Nephron progenitor cell (in vitro differentiated cells): ENCODE measurements around the gene TTC19.

ENCODE experiments used
- DNase-seq: peaks from one replicate; pipeline ENCODE4 v3.0.0; 2021
- H3K27ac Mint-ChIP-seq: 2 replicates; pipeline ENCODE4 v1.8.0; 2021; ENCODE audit warnings: mild to moderate bottlenecking, moderate library complexity, mixed read lengths
- H3K27me3 Mint-ChIP-seq: 2 replicates; pipeline ENCODE4 v1.8.0; 2021; ENCODE audit warnings: mild to moderate bottlenecking, low read depth, mixed read lengths; ENCODE audit not compliant: poor library complexity
- H3K36me3 Mint-ChIP-seq: 2 replicates; pipeline ENCODE4 v1.8.0; 2021; ENCODE audit warnings: low read depth, mixed read lengths
- H3K4me1 Mint-ChIP-seq: 2 replicates; pipeline ENCODE4 v1.8.0; 2021; ENCODE audit warnings: mixed read lengths
- H3K4me3 Mint-ChIP-seq: 2 replicates; pipeline ENCODE4 v1.8.0; 2021; ENCODE audit warnings: mild to moderate bottlenecking, moderate library complexity, mixed read lengths
- H3K9me3 Mint-ChIP-seq: 2 replicates; pipeline ENCODE4 v1.8.0; 2021; ENCODE audit warnings: mild to moderate bottlenecking, moderate library complexity, mixed read lengths
- CTCF ChIP-seq: fragments of 200-600 bp; sonication (generic); IDR thresholded peaks from 2 replicates; pipeline ENCODE4 v1.5.0; 2021; ENCODE audit warnings: antibody characterized with exemption

TTC19 gene

GRCh38 chr17:15971098-15971678, 28.4 kb upstream of the TTC19 start:
- H3K9me3 Mint-ChIP-seq = no peaks in the 10 kb centered on the region
- H3K36me3 Mint-ChIP-seq = peaks cover 21% of the 10 kb centered on the region
- TF ChIP-seq CTCF = no peak
- H3K27me3 Mint-ChIP-seq = peaks cover 8% of the 10 kb centered on the region
- no peak overlapping the region for H3K27ac Mint-ChIP-seq
- no peak for DNase-seq
- H3K4me1 Mint-ChIP-seq = peaks cover 18% of the 10 kb centered on the region
- H3K4me3 Mint-ChIP-seq = no peak overlapping the region

- Mint-ChIP-seq H3K27ac (no peak overlapping the region), H3K4me1 (peaks cover 11% of the 10 kb centered on the region), H3K27me3 (peaks cover 8% of the 10 kb centered on the region), H3K36me3 (peaks cover 25% of the 10 kb centered on the region), H3K9me3 (no peaks in the 10 kb centered on the region), H3K4me3 (no peak overlapping the region)
- TF ChIP-seq CTCF = no peak
- no peak for DNase-seq
Observed at GRCh38 chr17:15971882-15972281, 27.7 kb upstream of the TTC19 start.

GRCh38 chr17:15972497-15972951, 27.1 kb upstream of the TTC19 start:
- no peak overlapping the region for H3K4me3 Mint-ChIP-seq
- peaks cover 32% of the 10 kb centered on the region for H3K36me3 Mint-ChIP-seq
- no peak overlapping the region for H3K27ac Mint-ChIP-seq
- no peak for TF ChIP-seq CTCF
- H3K4me1 Mint-ChIP-seq = peaks cover 4% of the 10 kb centered on the region
- H3K9me3 Mint-ChIP-seq = no peaks in the 10 kb centered on the region
- H3K27me3 Mint-ChIP-seq = peaks cover 8% of the 10 kb centered on the region
- DNase-seq = no peak

- TF ChIP-seq CTCF = no peak
- peaks cover 8% of the 10 kb centered on the region for H3K27me3 Mint-ChIP-seq
- H3K9me3 Mint-ChIP-seq = no peaks in the 10 kb centered on the region
- H3K36me3 Mint-ChIP-seq = peaks cover 36% of the 10 kb centered on the region
- no peak for DNase-seq
- H3K4me1 Mint-ChIP-seq = no peaks in the 10 kb centered on the region
- no peak overlapping the region for H3K4me3 Mint-ChIP-seq
- H3K27ac Mint-ChIP-seq = no peak overlapping the region
Observed at GRCh38 chr17:15973016-15973415, 26.6 kb upstream of the TTC19 start.

GRCh38 chr17:15973834-15974233, 25.8 kb upstream of the TTC19 start:
- no peak overlapping the region for H3K4me3 Mint-ChIP-seq
- H3K27me3 Mint-ChIP-seq = peaks cover 6% of the 10 kb centered on the region
- peak overlapping the region; percentile 6 for H3K27ac Mint-ChIP-seq
- H3K4me1 Mint-ChIP-seq = no peaks in the 10 kb centered on the region
- no peaks in the 10 kb centered on the region for H3K9me3 Mint-ChIP-seq
- no peak for DNase-seq
- TF ChIP-seq CTCF = no peak
- H3K36me3 Mint-ChIP-seq = peaks cover 43% of the 10 kb centered on the region

- no peak overlapping the region for H3K4me3 Mint-ChIP-seq
- no peak for DNase-seq
- TF ChIP-seq CTCF = no peak
- no peaks in the 10 kb centered on the region for H3K4me1 Mint-ChIP-seq
- H3K27ac Mint-ChIP-seq = no peak overlapping the region
- peaks cover 74% of the 10 kb centered on the region for H3K36me3 Mint-ChIP-seq
- peaks cover 4% of the 10 kb centered on the region for H3K27me3 Mint-ChIP-seq
- H3K9me3 Mint-ChIP-seq = peaks cover 10% of the 10 kb centered on the region
Observed at GRCh38 chr17:15977894-15978293, 21.7 kb upstream of the TTC19 start.
